Gastroesophageal sphincter (tissue), 2 donors: ENCODE data around the gene ULK1.
"Not testable (repeated sequence)": the region's sequence is repeated elsewhere in the genome, so short reads cannot be mapped to it uniquely, and the experiment has no call there.

ENCODE experiments used
- EP300 ChIP-seq: sonication (generic); formaldehyde crosslinking; IDR thresholded peaks from one replicate; pipeline ENCODE4 v1.6.1; 2017; ENCODE audit warnings: antibody characterized with exemption, mild to moderate bottlenecking
- POLR2A ChIP-seq, 2 donors: fragments of 450-650 bp; IDR thresholded peaks; one replicate each; pipeline ENCODE4 v1.6.1; 2017; ENCODE audit warnings: antibody characterized with exemption in 2 of 2, mild to moderate bottlenecking in 2 of 2, moderate library complexity in 1 of 2
- POLR2AphosphoS5 ChIP-seq: sonication (generic); formaldehyde crosslinking; IDR thresholded peaks from one replicate; pipeline ENCODE4 v1.6.1; 2017; ENCODE audit warnings: antibody characterized with exemption

GRCh38 chr12:131877216-131877615 lies 17.2 kb upstream of the ULK1 start:
- TF ChIP-seq POLR2AphosphoS5; POLR2A (IDR thresholded peaks at IDR 0.05); EP300: not testable (repeated sequence)
